GM03348 (cell line): ENCODE results near the gene PRKD2.
A peak's percentile ranks its signal among the peaks of the same experiment; 100 is the strongest.
"Not testable (repeated sequence)": the region's sequence is repeated elsewhere in the genome, so short reads cannot be mapped to it uniquely, and the experiment has no call there.

Experiments used
- DNase-seq: peaks from one replicate; pipeline ENCODE4 v3.0.0; 2012; ENCODE audit warnings: low spot score

PRKD2 gene

DNA sequence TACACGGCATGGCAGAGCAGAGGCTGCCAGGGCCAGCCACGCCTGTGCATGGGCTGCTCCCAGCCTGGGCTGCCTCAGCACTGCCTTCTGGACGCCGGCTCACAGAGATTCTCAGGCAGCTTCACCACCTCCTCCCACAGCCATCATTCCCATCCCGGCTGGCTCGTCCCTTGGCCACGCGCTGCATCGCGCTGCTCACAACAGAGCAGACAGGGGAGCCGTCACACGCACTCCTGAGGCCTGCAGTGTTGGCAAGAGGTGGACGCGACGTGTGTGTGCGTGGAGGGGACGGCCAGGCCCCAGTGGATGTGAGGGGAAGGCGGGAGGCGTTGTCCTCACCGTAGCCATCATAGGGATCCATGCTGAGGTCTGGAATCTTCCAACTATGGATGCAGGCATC is 7.6 kb upstream of the PRKD2 start:
- no peak for DNase-seq

DNA sequence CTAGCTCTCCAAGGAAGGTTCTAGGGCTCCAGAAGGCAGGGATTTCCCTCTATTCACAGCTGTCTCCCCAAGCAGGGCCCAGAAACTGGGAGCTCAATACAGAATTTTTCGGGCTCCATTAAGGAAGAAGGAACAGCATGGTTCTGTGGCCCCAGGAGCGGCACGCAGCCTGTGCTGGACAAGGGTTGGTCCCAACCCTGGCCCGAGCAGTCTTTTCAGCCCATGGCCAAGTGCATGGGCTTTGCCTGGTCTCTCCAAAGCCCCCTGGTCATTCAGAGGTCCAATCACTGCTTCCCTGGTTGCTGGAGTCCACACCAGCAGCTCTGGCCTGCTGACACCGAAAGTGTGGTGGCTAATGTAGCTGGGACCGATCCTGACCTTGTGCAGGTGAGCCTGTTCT is 6.6 kb upstream of the PRKD2 start:
- no peak for DNase-seq

DNA sequence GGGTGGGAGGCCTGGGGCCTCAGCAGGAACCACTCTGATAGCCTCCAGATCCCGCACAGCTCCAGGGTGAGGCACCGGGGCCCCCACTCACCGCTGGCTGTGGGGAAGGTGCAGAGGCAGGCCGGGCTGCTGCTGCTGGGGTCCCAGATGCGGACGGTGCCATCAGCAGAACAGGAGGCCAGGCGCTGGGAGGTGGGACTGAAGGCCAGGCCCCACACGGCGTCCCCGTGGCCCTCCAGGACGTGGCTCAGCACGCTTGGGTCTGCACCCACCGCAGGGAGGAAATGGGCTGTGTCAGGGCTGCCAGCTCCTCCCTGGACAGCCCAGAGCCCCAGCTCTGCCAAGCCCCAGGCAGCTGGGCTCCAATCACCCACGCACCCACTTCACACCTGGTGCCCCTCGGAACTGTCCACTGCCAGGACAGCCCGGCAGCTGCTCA is 6.1 kb upstream of the PRKD2 start:
- no peak for DNase-seq

DNA sequence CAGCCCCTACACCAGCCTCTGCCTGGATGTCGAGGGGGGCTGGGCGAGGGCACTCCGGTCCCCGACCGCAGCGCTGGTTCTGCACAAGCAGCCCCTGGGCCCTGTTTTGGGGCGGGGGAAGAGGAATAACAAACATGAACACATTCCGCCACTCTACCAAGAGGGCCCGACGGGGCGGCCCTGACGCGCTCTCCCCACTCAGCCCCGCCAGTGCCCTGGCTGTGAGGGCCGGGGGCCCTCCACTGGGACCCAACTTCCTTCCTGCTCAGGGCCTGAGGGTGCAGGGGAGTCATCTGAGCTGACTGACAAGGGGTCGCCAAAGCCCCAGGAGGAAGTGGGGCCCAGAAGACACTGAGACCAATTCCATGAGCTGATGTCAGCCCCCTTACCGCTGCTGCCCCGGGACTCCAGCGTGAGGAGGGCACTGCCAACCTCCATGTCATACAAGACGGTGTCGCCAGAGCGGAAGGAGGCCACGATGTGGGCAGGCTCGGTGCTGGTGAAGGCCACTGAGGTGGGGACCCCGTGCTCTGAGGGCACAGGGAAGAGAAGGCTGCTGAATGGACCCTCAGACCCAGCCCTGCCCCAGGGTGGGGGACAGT is 5.6 kb upstream of the PRKD2 start:
- DNase-seq, result no peak

DNA sequence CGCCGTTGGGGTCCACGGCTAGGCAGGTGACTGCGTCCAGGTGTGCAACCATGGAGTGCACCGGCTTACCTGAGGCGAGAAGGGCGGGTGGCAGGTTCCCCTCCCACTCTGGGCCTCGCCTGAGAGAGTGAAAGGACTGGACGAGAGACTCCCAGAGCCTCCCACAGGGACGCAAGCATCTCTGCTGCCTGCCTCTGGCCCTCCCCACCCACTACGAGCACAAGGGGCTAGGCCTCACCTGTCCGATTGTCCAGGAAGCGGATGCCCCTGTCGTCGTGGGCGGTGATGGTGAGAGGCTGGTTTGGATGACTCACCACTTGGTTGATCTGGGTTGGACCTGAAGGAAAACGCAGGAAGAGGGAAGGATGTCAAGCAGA is 5.1 kb upstream of the PRKD2 start:
- no peak for DNase-seq

DNA sequence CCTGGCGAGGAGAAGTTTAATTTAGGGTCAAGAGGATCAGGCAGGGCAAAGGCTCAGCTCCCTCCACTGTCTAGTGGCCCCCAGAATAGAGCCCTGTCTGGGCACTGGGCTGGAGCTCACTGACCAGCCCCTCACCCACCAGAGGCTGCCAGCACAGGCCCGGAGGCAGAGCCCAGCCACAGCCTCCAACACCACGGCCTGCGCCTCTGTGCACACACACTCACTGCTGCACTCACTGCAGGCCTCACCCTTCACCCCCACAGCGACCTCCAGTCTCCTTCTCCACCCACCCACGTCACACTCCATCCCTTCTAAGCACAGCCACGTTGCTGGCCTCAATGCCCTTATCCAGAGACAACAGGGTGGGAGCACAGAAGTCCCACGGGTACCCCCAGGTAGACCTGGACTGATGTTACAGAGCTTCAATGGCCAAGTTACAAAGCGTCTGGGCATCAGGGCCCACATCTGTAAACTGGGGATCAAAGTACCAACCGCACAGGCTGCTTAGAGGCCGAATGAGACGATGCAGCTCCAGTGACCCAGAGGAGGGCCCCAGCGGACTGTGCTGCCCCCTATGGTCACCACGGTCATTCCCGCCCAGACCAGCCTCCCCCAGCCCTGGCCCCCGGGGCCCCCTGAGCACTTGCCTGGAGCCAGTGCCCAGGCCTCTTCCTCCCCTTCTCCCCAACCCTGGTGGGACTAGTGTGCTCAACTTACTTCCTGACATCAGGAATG is 4.5 kb upstream of the PRKD2 start:
- no peak for DNase-seq

DNA sequence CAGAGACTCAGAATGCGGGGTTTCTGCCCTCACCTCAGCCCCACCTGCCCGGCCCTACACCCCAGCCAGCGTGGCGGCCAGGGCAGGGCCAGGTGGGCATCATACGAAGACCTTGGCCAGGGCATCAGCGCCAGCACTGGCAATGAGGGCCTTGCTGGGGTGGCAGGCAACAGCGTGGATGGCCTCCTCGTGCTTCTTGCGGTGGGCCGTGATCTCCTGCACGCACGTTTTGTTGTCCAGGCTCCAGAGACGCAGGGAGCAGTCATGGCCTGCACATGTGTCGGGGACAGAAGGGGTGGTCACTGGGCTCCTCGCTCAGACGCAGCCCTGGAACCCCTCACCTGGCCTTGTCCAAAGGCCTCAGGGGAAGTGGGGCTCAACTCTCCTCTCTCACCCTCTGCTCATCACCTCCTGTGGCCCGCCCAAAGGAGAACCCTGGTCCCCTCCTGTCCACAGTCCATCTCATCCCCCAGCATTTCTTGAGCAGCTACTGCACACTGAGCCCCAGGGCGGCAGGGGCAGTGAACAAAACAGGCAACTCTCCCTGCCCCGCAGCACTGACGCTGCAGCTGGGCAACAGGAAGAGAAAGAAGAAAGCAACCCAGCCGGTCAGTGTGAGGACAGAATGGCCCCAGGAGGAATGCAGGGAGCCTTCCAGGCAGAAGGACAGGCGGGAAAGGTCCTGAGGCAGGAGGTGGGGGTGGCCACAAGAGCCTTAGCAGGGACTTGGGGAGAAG is 3.8 kb upstream of the PRKD2 start:
- DNase-seq, result no peak

DNA sequence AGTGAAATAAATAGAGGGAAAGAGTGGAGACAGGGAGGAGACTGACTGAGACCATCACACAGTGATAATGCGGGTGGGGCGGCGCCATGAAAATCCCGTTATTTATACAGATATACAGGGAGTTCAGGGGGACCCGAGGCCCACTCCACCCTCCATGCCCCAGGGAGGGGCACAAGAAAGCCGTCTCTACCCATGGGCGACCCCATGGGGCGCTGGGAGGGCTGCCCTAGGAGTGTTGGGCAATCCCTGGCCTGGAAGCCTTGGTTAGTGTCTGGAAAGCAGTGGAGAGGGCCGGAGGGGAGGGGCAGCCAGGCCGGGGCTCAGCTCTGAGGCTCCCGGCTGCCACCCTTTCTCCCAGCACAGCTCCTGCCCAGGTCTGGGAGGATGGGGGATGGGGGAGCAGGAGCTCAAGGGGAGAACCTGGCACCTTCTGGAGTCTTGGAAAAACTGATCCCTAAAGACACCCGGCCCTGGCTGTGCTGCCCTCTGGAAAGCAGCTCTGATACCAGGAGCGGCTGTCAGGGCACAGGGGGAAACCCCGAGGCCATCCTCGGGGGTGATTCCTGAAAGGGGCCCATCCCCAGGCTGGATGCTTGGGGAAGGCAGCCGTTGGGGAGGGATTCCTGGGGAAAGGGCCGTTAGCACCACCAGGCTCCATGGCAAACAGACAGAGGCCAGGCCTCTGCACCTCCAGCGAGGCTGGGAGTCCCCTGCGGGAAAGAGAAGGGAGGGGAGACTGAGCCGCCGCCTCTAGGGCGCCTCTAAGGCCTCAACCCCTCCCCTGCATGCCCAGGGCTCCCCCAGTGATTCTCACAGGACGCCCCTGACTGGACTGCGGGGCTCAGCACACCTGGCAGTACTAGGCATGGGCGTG is 3.0 kb upstream of the PRKD2 start:
- DNase-seq, result no peak

DNA sequence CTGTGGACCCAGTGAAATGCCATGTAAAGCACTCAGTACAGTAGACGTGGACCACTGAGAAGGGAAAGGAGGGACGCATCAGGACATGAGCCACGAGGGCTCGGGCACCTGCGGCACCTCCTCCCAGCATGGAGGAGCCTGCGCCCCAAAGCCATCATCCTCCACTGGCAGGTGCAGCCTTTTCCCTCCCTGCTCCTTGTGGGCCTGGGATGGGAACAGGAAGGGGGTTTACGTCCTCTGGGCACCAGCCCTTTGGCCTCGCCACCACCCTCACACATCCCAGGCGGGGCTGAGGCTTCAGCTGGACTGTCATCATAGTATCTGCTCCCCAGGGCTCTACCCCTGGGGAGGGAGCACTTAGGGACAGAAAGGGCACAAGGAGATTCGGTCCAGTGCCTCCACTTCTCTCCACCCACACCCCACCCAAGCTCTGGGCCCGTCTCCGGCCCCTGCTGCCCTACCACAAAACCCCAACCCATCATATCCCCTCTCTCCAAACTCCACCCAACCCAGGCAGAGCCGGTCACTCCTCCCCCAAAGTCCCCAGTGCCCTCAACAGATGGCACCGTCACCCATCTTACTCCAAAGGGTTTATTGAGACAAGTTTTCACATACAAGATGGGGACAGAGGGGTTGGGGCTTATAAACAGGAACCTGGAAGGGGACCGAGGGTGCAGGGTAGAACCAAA is 2.2 kb upstream of the PRKD2 start:
- DNase-seq, result no peak

DNA sequence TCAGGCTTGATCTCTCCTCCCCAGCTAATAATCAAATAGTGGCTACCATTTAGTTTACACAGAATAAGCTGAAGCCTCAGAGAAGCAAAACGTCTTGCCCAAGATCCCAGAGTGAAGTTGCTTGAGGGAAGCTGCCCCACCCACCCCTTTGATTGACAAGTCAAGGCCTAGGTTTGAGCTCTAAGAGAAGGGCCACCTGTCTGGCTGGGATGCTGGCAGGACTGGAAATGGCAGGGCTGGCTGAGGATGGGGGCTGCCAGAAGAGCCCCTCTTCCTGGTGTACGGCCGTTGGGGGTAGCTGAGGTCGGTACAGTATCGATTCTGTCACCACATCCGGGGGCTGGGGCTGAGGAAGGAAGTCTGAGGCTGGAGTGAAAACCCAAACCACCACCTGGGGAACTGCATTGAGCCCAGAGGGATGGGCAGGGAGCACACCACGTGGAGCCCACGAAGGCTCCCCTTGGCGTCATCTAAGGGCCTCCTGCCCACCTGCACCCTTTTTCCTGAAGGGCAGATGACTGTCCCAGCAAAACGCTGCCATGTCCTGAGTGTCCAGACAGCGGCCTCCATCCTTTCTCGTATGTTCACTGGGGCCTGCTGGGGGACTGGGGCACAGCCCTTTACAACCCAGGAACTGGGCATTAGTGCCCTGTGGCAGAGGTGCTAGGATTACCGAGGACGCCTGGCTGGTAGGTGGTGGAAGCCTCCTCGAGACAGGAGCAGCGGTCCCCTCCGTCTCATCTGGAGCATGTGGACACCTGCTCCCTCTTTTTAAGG is 1.4 kb upstream of the PRKD2 start:
- no peak for DNase-seq

DNA sequence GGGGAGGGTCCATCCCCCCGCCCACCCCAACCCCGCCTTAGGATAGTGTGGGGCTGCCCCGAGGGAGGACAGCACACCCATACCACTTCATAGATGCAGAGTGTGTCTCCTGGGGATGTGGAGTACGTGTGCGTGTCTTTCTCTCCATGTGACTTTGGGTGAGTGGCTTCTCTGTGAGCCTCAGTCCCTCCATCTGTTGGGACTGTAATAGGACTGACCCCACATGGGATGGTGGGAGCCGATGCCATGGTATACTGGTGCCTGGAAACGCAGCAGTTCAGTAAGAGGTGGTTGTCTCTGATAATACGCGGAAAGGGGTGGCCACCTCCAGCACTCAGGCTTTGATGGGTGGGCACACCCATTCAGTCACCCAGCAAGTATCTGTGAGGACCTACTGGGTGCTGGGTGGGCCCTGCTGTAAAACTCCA is 816 bp upstream of the PRKD2 start:
- no peak for DNase-seq

DNA sequence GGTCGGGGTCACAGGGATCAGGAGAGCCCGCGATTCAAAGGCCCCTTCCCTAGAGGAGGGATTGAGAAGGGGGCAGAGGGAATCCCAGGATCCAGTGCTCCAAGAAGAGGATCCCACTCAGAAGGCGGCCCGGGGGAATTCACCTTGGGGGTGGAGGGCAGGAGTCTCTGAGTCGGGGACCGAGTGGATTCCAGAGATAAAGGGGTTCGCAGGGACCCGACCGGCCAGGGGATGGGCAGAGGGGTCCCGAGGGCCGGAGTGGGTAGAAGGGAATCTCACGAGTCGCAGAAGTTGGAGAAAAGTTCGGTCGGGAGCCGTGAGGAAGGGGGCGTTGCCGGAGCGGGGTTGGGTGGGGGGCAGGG is 261 bp downstream of the PRKD2 start:
- DNase-seq, result peak; percentile 46

DNA sequence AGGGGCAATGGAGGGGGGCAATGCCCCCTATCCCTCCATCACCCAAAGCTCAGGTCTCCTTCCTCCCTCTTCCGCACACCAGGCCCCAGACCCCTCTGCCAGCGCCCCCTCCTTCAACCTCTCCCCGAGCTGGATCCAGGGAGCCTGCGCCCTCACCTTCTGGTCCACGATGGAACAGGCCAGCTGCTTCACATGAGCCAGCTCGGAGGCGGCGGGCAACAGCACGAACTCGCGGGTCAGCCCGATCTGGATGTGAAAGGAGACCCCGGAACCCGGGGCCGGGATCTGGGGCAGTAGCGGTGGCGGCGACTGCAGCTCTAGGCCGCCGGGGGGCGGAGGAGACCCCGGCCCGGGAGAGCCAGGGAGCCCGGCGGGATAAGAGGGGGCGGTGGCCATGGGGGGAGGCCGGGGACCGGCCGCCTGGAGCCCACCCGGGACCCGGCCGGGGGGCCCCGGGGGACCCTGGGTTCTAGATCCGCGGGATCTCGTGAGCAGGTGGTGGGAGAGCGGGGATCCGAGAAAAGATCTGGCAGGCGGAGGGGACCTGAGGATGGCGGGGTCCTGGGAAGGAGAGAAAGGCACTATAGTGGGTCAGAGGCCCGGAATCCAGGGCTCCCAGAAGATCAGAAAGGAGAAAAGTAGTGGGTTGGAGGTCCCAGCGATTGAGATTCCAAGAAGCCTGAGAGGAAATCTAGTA is 791 bp downstream of the PRKD2 start:
- DNase-seq, result peak; percentile 55

DNA sequence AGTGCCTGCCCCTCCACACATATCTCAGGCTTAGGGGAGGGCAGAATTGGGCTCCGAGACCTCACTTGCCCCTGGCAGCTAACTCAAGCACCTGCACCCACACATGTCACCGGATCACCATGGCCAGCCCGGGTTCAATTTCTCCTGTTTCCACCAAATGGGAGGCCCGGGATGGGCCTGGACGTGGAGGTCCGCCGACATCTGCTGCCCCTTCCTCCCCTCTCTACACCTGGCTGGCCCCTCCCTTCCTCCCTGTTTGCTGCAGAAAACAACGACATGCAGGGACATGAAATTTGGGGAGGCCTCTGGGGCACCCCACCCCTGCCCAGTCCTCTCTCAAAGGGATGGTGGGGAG is 1.3 kb downstream of the PRKD2 start:
- no peak for DNase-seq

DNA sequence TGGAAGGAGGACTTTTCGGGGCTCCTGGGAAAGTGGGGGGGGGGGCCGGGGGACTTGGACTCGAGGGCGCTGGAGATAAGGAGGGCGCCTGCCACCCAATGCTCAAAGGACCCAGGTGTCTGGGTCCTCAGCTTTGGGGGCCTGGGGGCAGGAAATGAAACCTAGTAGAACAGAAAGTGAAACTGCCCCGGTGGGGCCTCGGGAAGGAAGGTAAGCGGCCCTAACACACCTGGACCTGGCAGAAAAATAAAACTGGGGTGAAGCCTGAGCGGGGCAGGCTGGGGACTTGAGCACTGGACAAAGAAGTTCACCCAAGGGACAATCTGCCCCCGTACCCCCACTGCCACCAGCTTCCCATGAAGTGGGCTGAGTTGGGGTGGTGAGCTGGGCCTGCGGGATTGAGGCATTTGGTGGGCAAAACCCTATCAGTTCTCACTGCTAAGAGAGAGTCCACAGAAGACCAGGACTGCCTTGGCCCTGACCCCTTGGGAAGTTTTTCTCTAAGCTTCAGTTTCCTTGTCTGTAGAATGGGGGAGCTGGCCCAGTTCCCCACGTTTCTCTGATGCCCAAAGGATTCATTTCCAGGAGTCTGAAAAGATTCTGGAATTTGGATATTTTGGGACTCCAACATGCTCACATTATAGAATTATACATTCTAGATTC is 2.3 kb downstream of the PRKD2 start:
- DNase-seq, result no peak

DNA sequence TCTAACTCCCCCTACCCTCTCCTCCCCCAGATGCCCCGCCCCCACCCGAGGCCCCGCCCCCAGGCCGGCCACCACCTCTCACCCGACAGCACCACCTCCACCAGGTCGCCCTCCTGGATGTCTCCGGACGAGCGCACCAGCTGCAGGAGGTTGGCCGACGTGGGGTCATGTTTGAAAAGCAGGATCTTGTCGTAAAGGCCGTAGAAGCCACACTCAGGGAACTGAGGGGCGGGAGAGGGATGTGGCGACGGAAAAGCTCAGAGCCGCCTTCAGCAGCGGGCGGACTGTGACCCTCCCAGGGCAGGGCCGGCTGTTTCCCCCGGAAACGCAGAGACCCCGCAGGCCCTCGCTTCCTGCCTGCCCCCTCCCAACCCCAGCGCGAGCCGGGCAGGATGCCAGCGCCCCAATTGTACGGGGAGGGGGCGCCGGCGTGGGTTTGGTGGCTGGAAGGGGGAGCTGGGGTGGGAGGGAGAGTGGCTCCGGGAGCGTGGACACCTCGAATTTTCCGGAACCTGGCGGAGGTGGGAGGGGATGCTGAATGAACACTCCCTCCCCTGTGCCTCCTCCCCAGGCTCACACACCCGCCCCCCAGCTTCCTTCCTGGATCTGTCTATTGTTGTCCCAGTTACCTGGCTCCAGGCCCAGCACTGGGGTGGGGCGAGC is 3.0 kb downstream of the PRKD2 start:
- DNase-seq, result peak; percentile 96

DNA sequence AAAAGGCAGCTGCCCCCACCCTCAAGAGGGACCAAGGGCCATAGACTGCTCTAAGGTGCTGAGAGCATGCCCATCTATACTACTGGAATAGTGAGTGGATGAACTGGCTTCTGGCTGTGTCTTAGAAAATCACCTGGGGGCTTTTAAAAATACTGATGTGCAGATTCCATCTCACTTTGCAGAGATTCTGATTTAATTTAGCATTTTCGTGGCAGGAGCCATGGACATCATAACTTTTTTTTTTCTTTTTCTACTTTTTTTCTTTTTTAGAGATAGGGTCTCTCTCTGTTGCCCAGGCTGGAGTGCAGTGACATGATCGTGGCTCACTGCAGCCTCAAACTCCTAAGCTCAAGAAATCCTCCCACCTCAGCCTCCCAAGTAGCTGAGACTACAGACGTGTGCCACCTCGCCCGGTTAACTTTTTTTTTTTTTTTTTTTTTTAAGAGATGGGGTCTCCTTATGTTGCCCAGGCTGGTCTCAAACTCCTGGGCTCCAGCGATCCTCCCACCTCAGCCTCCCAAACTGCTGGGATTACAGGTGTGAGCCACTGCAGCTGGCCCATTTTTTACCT is 4.1 kb downstream of the PRKD2 start:
- DNase-seq, result not testable (repeated sequence)

DNA sequence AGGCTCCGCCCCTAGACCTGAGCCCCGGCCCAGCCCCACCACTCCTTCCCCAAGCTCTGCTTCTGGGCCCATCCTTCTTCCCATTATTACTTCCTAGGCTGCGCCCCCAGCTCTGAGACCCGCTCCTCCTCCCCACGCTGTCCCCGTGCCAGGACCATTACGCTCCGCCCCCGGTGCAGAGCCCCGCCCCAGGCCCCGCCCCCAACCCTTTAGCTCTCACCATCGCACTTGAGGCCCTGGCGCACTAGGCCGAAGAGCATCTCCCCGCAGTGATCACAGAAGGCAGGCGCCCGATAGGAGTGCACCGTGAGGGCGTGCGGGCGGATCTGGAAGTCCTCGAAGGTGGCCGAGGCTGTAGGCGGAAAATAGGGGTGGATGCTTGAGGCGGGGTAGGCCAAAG is 6.2 kb downstream of the PRKD2 start:
- DNase-seq, result no peak
